HepG2 (cell line): ENCODE results near the gene SYMPK. TPM values are rescaled to one million over a fixed set of nuclear protein-coding genes. Genes with fewer than 3 reads are reported as not detected.
A peak's percentile ranks its signal among the peaks of the same experiment; 100 is the strongest.

Experiments
- CBX5 ChIP-seq: sonication (generic); formaldehyde crosslinking; IDR thresholded peaks from 2 replicates; pipeline ENCODE4 v1.4.0; 2020; ENCODE audit warnings: missing genetic modification reagents, borderline replicate concordance
- DR1 ChIP-seq: sonication (generic); formaldehyde crosslinking; IDR thresholded peaks from 2 replicates; pipeline ENCODE4 v1.8.0; 2021; ENCODE audit warnings: mild to moderate bottlenecking, missing genetic modification reagents, inconsistent platforms
- GATAD1 ChIP-seq: IDR thresholded peaks from 2 replicates; pipeline ENCODE4 v1.6.1; 2016; ENCODE audit warnings: missing genetic modification reagents, missing compliant biosample characterization
- GLI4 ChIP-seq: sonication (generic); formaldehyde crosslinking; IDR thresholded peaks from 2 replicates; pipeline ENCODE4 v1.5.1; 2020; ENCODE audit warnings: missing genetic modification reagents, mild to moderate bottlenecking, moderate library complexity, borderline replicate concordance
- HOXA9 ChIP-seq: sonication (generic); formaldehyde crosslinking; IDR thresholded peaks from 2 replicates; pipeline ENCODE4 v1.8.1; 2022; ENCODE audit warnings: missing genetic modification reagents, mild to moderate bottlenecking, moderate library complexity, borderline replicate concordance
- IKZF1 ChIP-seq: fragments of 450-650 bp; IDR thresholded peaks from 2 replicates; pipeline ENCODE4 v1.7.1; 2016
- KMT2A ChIP-seq: sonication (generic); formaldehyde crosslinking; IDR thresholded peaks from 2 replicates; pipeline ENCODE4 v1.4.0; 2020; ENCODE audit warnings: missing genetic modification reagents
- MATR3 ChIP-seq: sonication (generic); formaldehyde crosslinking; IDR thresholded peaks from 2 replicates; pipeline ENCODE4 v1.4.0; 2020; ENCODE audit warnings: missing genetic modification reagents
- MED8 ChIP-seq: sonication (generic); formaldehyde crosslinking; IDR thresholded peaks from 2 replicates; pipeline ENCODE4 v1.8.1; 2023; ENCODE audit warnings: mild to moderate bottlenecking, missing genetic modification reagents; ENCODE audit not compliant: insufficient replicate concordance
- MTERF4 ChIP-seq: sonication (generic); formaldehyde crosslinking; IDR thresholded peaks from 2 replicates; pipeline ENCODE4 v1.8.0; 2023; ENCODE audit warnings: mild to moderate bottlenecking, missing genetic modification reagents
- NR2C2 ChIP-seq: sonication (generic); formaldehyde crosslinking; IDR thresholded peaks from 2 replicates; pipeline ENCODE4 v1.4.0; 2020; ENCODE audit warnings: missing genetic modification reagents, mild to moderate bottlenecking, moderate library complexity, borderline replicate concordance
- POLR2AphosphoS2 ChIP-seq: IDR thresholded peaks from 2 replicates; pipeline ENCODE4 v1.6.1; 2011; ENCODE audit warnings: low read depth, low read length, improper control_type of control experiment
- POLR2AphosphoS5 ChIP-seq: IDR thresholded peaks from 2 replicates; pipeline ENCODE4 v1.6.1; 2012; ENCODE audit warnings: low read depth, low read length
- PPARG ChIP-seq: conservative IDR thresholded peaks from 2 replicates; pipeline ENCODE4 v1.6.1; 2016; ENCODE audit warnings: missing biosample characterization, missing genetic modification reagents
- SAFB2 ChIP-seq: sonication (generic); formaldehyde crosslinking; IDR thresholded peaks from 2 replicates; pipeline ENCODE4 v1.5.1; 2020; ENCODE audit warnings: missing genetic modification reagents, low read depth, mild to moderate bottlenecking, borderline replicate concordance
- SP140L ChIP-seq: sonication (generic); formaldehyde crosslinking; IDR thresholded peaks from 2 replicates; pipeline ENCODE4 v1.4.0; 2020; ENCODE audit warnings: missing genetic modification reagents, borderline replicate concordance
- TBX3 ChIP-seq: fragments of 450-650 bp; IDR thresholded peaks from 2 replicates; pipeline ENCODE4 v1.6.1; 2017; ENCODE audit warnings: antibody characterized with exemption, mild to moderate bottlenecking, inconsistent platforms, borderline replicate concordance
- ZBTB1 ChIP-seq: sonication (generic); formaldehyde crosslinking; IDR thresholded peaks from 2 replicates; pipeline ENCODE4 v1.4.0; 2020; ENCODE audit warnings: missing genetic modification reagents, borderline replicate concordance
- ZNF451 ChIP-seq: sonication (generic); formaldehyde crosslinking; IDR thresholded peaks from 2 replicates; pipeline ENCODE4 v1.5.0; 2020; ENCODE audit warnings: mild to moderate bottlenecking, missing genetic modification reagents
- ZNF652 ChIP-seq: IDR thresholded peaks from 2 replicates; pipeline ENCODE4 v1.6.1; 2016; ENCODE audit warnings: low read depth, borderline replicate concordance
- ZNF7 ChIP-seq: IDR thresholded peaks from 2 replicates; pipeline ENCODE4 v1.6.1; 2016; ENCODE audit warnings: missing biosample characterization, missing genetic modification reagents
- ZNF781 ChIP-seq: sonication (generic); formaldehyde crosslinking; IDR thresholded peaks from 2 replicates; pipeline ENCODE4 v1.5.1; 2020; ENCODE audit warnings: borderline replicate concordance, mild to moderate bottlenecking, missing genetic modification reagents; ENCODE audit errors: not compliant biosample characterization
- polyA plus RNA-seq, 8 experiments: library from polyadenylated mRNA; depleted of rRNA in 3 of 8; stranded (reverse) in 7 of 8; unstranded in 1 of 8; fragments of >200 nt; fragmentation: Illumina TruSeq in 4 of 8; extraction: Trizol in 4 of 8; gene quantifications; 2 replicates each; pipeline versions ENCODE4 v1.2.1 to v1.2.3, GENCODE V29; 2011 to 2016; ENCODE audit warnings: low read depth in 4 of 8, missing spikeins in 1 of 8, mixed read lengths in 1 of 8; ENCODE audit not compliant: insufficient read depth in 1 of 8
- total RNA-seq, 5 experiments: library from RNA; depleted of rRNA; stranded (reverse); fragments of >200 nt; fragmentation: Illumina TruSeq; extraction: Trizol; gene quantifications; 2 replicates each; pipeline ENCODE4 v1.2.3, GENCODE V29; 2016; ENCODE audit warnings: low read depth in 1 of 5
- TF ChIP-seq, protein P1 (sequence below): sonication (generic); formaldehyde crosslinking; IDR thresholded peaks from 2 replicates; pipeline ENCODE4 v1.4.0; 2020; ENCODE audit warnings: missing genetic modification reagents
- TF ChIP-seq, protein P2 (sequence below): sonication (generic); formaldehyde crosslinking; conservative IDR thresholded peaks from 2 replicates; pipeline ENCODE4 v1.4.0; 2020; ENCODE audit warnings: missing genetic modification reagents

The SYMPK gene
- total and polyA plus RNA-seq, 2 of the 13 experiments (the other 11 are each of a cell fraction or from before 2014, with no cell fraction given): 21.9 to 55.7 TPM

DNA sequence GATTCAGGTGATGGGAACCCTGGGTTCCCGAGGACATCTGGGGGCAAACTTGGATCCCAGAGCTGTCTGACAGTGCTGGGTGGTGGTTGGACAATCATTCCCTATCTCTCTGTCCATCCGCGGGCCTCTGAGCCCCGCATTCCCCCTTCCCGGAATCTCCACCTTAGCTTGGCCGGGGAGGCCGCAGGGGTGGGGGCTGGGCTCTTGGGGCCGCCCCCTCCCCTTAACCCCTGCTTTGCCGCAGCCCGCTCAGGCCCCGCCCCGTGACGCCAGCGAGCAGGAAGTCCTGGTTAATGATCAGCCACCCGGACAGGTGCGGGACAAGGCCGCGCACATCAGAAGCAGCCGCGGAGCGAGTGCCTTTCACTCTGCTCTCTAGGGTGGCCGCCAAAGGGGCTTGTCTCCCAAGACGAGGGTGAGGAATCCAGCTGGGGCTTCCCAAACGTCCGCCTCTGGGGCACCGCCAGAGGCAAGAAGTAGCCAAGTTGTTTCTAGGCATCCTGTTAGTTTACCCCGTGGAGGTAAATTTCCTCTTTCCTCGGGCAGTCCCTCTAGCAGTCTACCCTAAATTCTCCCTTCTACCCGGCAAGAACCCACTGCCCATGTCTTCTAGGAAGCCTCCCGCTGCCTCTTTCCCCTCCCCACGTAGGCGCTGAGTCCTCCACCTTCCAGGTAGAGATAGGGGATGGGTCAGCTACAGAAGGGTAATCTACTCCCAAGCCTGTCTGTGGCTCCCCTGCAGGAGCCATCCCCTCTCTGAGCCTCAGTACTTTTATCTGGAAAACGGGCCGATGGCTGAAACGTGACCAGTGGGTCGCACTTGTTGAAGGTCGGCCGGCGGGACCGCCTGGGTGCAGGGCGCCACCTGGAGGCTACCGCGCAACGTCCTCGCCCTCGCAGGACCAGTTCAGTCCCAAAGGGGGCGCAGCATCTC lies 20.0 kb upstream of the SYMPK start (continued):
- TF ChIP-seq KMT2A (CRISPR knock-in tag) (peak; percentile 34), IKZF1 (no peak), ZNF781 (CRISPR knock-in tag) (peak; percentile 90), ZNF652 (peak; percentile 100), HOXA9 (CRISPR knock-in tag) (no peak), GLI4 (CRISPR knock-in tag) (peak; percentile 65; the same call in 1 of the 2 replicates), POLR2AphosphoS5 (peak; percentile 89), DR1 (CRISPR knock-in tag) (no peak), ZNF451 (CRISPR knock-in tag) (0 out of 2 replicates have a peak, but pooled peaks have one; percentile 19), ZNF7 (CRISPR knock-in tag) (no peak), POLR2AphosphoS2 (no peak), TBX3 (peak; percentile 47; the same call in 1 of the 2 replicates), MTERF4 (CRISPR knock-in tag) (no peak; the same call in 1 of the 2 replicates), MATR3 (CRISPR knock-in tag) (no peak), ZBTB1 (CRISPR knock-in tag) (no peak), NR2C2 (CRISPR knock-in tag) (no peak; the same call in none of the 2 replicates), PPARG (CRISPR knock-in tag) (peak; percentile 75; the same call in 1 of the 2 replicates), SP140L (CRISPR knock-in tag) (0 out of 2 replicates have a peak, but pooled peaks have one; percentile 50), GATAD1 (CRISPR knock-in tag) (peak; percentile 57), MED8 (CRISPR knock-in tag) (no peak), SAFB2 (CRISPR knock-in tag) (no peak; the same call in none of the 2 replicates), CBX5 (CRISPR knock-in tag) (peak; percentile 92)
- TF ChIP-seq, protein P1, sequence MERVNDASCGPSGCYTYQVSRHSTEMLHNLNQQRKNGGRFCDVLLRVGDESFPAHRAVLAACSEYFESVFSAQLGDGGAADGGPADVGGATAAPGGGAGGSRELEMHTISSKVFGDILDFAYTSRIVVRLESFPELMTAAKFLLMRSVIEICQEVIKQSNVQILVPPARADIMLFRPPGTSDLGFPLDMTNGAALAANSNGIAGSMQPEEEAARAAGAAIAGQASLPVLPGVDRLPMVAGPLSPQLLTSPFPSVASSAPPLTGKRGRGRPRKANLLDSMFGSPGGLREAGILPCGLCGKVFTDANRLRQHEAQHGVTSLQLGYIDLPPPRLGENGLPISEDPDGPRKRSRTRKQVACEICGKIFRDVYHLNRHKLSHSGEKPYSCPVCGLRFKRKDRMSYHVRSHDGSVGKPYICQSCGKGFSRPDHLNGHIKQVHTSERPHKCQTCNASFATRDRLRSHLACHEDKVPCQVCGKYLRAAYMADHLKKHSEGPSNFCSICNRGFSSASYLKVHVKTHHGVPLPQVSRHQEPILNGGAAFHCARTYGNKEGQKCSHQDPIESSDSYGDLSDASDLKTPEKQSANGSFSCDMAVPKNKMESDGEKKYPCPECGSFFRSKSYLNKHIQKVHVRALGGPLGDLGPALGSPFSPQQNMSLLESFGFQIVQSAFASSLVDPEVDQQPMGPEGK: peak; percentile 99
- TF ChIP-seq, protein P2, sequence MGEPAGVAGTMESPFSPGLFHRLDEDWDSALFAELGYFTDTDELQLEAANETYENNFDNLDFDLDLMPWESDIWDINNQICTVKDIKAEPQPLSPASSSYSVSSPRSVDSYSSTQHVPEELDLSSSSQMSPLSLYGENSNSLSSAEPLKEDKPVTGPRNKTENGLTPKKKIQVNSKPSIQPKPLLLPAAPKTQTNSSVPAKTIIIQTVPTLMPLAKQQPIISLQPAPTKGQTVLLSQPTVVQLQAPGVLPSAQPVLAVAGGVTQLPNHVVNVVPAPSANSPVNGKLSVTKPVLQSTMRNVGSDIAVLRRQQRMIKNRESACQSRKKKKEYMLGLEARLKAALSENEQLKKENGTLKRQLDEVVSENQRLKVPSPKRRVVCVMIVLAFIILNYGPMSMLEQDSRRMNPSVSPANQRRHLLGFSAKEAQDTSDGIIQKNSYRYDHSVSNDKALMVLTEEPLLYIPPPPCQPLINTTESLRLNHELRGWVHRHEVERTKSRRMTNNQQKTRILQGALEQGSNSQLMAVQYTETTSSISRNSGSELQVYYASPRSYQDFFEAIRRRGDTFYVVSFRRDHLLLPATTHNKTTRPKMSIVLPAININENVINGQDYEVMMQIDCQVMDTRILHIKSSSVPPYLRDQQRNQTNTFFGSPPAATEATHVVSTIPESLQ (CRISPR knock-in tag): no peak
